Measurements from ENCODE around the gene VAV3. TPM values are rescaled to one million over a fixed set of nuclear protein-coding genes. Genes with fewer than 3 reads are reported as not detected.
A peak's percentile ranks its signal among the peaks of the same experiment; 100 is the strongest.

VAV3 gene
- total and polyA plus RNA-seq, 4 donors = 1.7 to 14.4 (median 7.6) TPM

GRCh38 chr1:107669996-107670395, 295.0 kb downstream of the VAV3 start:
- Histone ChIP-seq H3K27me3 (ENCODE audit: control insufficient read depth in 3 of 3, insufficient read depth in 3 of 3, low read length in 2 of 3) (no peaks in the 10 kb centered on the region), H3K9me3 (ENCODE audit: control insufficient read depth in 4 of 4, insufficient read depth in 3 of 4, low read length in 3 of 4) (peaks cover 0 to 2% (median 0%) of the 10 kb centered on the region in 4 donors), H3K9ac (ENCODE audit: insufficient read depth in 1 of 2, low read length in 2 of 2) (no peak overlapping the region), H3K36me3 (ENCODE audit: control insufficient read depth in 4 of 4, insufficient read depth in 4 of 4, low read length in 4 of 4) (no peaks in the 10 kb centered on the region), H3K4me1 (ENCODE audit: control insufficient read depth in 5 of 5, insufficient read depth in 5 of 5, low read length in 5 of 5) (peaks cover 0 to 15% (median 0%) of the 10 kb centered on the region in 5 donors), H3K4me3 (no peak overlapping the region), H3K27ac (ENCODE audit: low read depth in 1 of 2, low read length in 1 of 2) (no peak overlapping the region)
- 14 to 58% methylated on average over 1 of the region's 1 CpG for WGBS, 2 donors
- peak; percentile 46 for ATAC-seq (ENCODE audit: insufficient read depth, low FRiP score)
- no peak for TF ChIP-seq CTCF (IDR thresholded peaks at IDR 0.05; ENCODE audit: control extremely low read depth, extremely low read depth)
- peak; percentile 63 to 77 (median 69) for DNase-seq

- peaks cover 0 to 15% (median 0%) of the 10 kb centered on the region in 5 donors for H3K4me1 ChIP-seq (ENCODE audit: control insufficient read depth in 5 of 5, insufficient read depth in 5 of 5, low read length in 5 of 5)
- TF ChIP-seq CTCF (IDR thresholded peaks at IDR 0.05; ENCODE audit: control extremely low read depth, extremely low read depth) = no peak
Observed at GRCh38 chr1:107668762-107669161, 296.2 kb downstream of the VAV3 start.

GRCh38 chr1:107666493-107666892, 298.5 kb downstream of the VAV3 start:
- no peak overlapping the region for H3K9ac ChIP-seq (ENCODE audit: insufficient read depth in 1 of 2, low read length in 2 of 2)
- WGBS, 2 donors = 88 to 90% methylated on average over 5 of the region's 5 CpGs
- DNase-seq (no peak), ATAC-seq (ENCODE audit: insufficient read depth, low FRiP score) (no peak)
- peaks cover 0 to 2% (median 0%) of the 10 kb centered on the region in 4 donors for H3K36me3 ChIP-seq (ENCODE audit: control insufficient read depth in 4 of 4, insufficient read depth in 4 of 4, low read length in 4 of 4)
- H3K4me3 ChIP-seq = no peak overlapping the region
- peaks cover 0 to 15% (median 0%) of the 10 kb centered on the region in 5 donors for H3K4me1 ChIP-seq (ENCODE audit: control insufficient read depth in 5 of 5, insufficient read depth in 5 of 5, low read length in 5 of 5)
- H3K27me3 ChIP-seq (ENCODE audit: control insufficient read depth in 3 of 3, insufficient read depth in 3 of 3, low read length in 2 of 3) = no peaks in the 10 kb centered on the region
- no peaks in the 10 kb centered on the region for H3K9me3 ChIP-seq (ENCODE audit: control insufficient read depth in 4 of 4, insufficient read depth in 3 of 4, low read length in 3 of 4)
- no peak overlapping the region for H3K27ac ChIP-seq (ENCODE audit: low read depth in 1 of 2, low read length in 1 of 2)
- TF ChIP-seq CTCF (IDR thresholded peaks at IDR 0.05; ENCODE audit: control extremely low read depth, extremely low read depth) = no peak

More at GRCh38 chr1:107668762-107669161, 296.2 kb downstream of the VAV3 start:
- whole genome bisulfite sequencing, 2 donors = 63 to 82% methylated on average over 6 of the region's 6 CpGs
- Histone ChIP-seq H3K27me3 (ENCODE audit: control insufficient read depth in 3 of 3, insufficient read depth in 3 of 3, low read length in 2 of 3) (no peaks in the 10 kb centered on the region), H3K27ac (ENCODE audit: low read depth in 1 of 2, low read length in 1 of 2) (no peak overlapping the region), H3K4me3 (no peak overlapping the region), H3K9me3 (ENCODE audit: control insufficient read depth in 4 of 4, insufficient read depth in 3 of 4, low read length in 3 of 4) (no peaks in the 10 kb centered on the region), H3K36me3 (ENCODE audit: control insufficient read depth in 4 of 4, insufficient read depth in 4 of 4, low read length in 4 of 4) (no peaks in the 10 kb centered on the region), H3K9ac (ENCODE audit: insufficient read depth in 1 of 2, low read length in 2 of 2) (no peak overlapping the region)
- DNase-seq (peak in 1 of 3 donors; percentile 30), ATAC-seq (ENCODE audit: insufficient read depth, low FRiP score) (no peak)
